ENCODE measurements around the gene SERF2.
"Not testable (repeated sequence)": the region's sequence is repeated elsewhere in the genome, so short reads cannot be mapped to it uniquely, and the experiment has no call there.

The SERF2 gene

DNA sequence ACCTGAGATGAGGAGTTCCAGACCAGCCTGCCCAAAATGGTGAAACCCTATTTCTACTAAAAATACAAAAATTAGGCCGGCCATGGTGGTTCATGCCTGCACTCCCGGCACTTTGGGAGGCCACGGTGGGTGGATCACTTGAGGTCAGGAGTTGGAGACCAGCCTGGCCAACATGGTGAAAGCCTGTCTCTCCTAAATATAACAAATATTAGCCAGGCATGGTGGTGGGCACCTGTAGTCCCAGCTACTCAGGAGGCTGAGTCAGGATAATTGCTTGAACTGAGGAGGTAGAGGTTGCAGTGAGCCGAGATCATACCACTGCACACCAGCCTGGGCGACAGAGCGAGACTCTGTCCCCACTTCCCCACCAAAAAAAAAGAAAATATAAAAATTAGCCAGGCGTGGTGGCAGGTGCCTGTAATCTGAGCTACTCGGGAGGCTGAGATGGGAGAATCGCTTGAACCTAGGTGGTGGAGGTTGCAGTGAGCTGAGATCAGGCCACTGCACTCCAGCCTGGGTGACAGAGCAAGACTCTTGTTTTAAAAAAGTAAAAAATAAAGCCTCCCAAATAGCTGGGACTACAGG is 38.7 kb downstream of the SERF2 start:
- not testable (repeated sequence) for DNase-seq

DNA sequence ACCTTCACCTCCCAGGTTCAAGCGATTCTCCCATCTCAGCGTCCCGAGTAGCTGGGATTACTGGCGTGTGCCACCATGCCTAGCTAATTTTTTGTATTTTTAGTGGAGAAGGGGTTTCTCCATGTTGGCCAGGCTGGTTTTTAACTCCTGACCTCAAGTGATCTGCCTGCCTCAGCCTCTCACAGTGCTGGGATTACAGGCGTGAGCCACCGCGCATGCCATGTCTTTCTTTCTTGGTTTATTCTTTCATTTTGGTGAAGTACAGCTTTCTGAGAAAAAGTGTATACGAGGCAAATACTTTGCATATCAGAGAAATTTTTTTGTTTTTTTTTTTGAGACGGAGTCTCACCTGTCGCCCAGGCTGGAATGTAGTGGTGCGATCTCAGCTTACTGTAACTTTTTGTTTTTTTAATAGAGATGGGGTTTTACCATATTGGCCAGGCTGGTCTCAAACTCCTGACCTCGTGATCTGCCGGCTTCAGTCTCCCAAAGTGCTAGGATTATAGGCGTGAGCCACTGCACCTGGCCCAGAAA is 39.5 kb downstream of the SERF2 start:
- DNase-seq, result not testable (repeated sequence)

DNA sequence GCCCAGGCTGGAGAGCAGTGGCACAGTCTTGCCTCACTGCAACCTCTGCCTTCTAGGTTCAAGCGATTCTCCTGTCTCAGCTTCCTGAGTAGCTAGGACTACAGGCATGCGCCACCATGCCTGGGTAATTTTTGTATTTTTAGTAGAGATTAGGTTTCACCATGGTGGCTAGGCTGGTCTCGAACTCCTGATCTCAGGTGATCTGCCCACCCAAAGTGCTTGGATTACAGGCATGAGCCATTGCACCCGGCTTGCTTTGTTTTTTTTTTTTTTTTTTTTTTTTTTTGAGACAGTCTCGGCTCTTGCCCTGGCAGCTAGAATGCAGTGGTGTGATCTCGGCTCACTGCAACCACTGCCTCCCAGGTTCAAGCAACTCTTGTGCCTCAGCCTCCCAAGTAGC is 40.4 kb downstream of the SERF2 start:
- DNase-seq, result not testable (repeated sequence)

DNA sequence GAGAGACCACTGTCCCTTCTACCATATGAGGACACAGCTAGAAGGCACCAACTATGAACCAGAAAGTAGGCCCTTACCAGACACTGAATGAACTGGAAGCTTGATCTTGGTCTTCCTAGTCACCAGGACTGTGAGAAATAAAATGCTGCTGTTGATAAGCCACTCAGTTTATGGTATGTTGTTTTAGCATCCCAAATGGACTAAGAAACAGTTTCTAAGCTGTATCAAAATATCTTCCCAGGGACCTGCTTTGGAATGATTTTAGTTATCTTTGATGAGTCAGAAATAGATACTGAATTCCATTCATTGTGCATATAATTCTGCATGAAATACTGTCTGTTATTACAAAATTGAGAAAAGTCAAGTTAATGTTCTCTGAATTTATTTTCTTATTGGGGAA is 53.3 kb downstream of the SERF2 start:
- DNase-seq, result no peak

All from activated CD8-positive, alpha-beta memory T cell treated with anti-CD3 and anti-CD28 coated beads for 24 hours (primary cell).